ENCODE data around the gene S1PR3. TPM values are rescaled to one million over a fixed set of nuclear protein-coding genes. Genes with fewer than 3 reads are reported as not detected.
"Not testable (repeated sequence)": the region's sequence is repeated elsewhere in the genome, so short reads cannot be mapped to it uniquely, and the experiment has no call there.

Gene S1PR3
- 10 to 100 TPM; 26.8 to 34.7 TPM for total RNA-seq

- Histone ChIP-seq H3K4me3 (peak within 1 kb of the TSS; percentile 83 to 89), H3K27ac (peak within 1 kb of the TSS; percentile 85 to 90), H3K27me3 (no peaks in the 10 kb centered on the region), H3K36me3 (peaks cover 13% of the 10 kb centered on the region), H3K4me1 (peaks cover 0 to 40% of the 10 kb centered on the region in 2 donors), H3K9me3 (no peaks in the 10 kb centered on the region)
- TF ChIP-seq, protein P1, sequence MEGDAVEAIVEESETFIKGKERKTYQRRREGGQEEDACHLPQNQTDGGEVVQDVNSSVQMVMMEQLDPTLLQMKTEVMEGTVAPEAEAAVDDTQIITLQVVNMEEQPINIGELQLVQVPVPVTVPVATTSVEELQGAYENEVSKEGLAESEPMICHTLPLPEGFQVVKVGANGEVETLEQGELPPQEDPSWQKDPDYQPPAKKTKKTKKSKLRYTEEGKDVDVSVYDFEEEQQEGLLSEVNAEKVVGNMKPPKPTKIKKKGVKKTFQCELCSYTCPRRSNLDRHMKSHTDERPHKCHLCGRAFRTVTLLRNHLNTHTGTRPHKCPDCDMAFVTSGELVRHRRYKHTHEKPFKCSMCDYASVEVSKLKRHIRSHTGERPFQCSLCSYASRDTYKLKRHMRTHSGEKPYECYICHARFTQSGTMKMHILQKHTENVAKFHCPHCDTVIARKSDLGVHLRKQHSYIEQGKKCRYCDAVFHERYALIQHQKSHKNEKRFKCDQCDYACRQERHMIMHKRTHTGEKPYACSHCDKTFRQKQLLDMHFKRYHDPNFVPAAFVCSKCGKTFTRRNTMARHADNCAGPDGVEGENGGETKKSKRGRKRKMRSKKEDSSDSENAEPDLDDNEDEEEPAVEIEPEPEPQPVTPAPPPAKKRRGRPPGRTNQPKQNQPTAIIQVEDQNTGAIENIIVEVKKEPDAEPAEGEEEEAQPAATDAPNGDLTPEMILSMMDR (IDR thresholded peaks at IDR 0.05): peak in 1 of 2 donors; percentile 32
- DNase-seq (ENCODE audit: low spot score): peak; percentile 71
Observed at GRCh38 chr9:88991066-88992034, at the start of gene S1PR3. TSS of gene S1PR3 (plus strand) at chr9:88991468. CDS start at chr9:89001201, 9,733 bp downstream.

- H3K36me3 ChIP-seq; DNase-seq (ENCODE audit: low spot score); H3K4me1 ChIP-seq; H3K4me3 ChIP-seq; H3K27ac ChIP-seq; H3K27me3 ChIP-seq; H3K9me3 ChIP-seq: not testable (repeated sequence)
Observed at GRCh38 chr9:88941586-88941985, 49.7 kb upstream of the S1PR3 start.

- no peak for DNase-seq (ENCODE audit: low spot score)
- H3K4me3 ChIP-seq: no peak overlapping the region
- H3K4me1 ChIP-seq: no peaks in the 10 kb centered on the region
Observed at GRCh38 chr9:88942411-88942810, 48.9 kb upstream of the S1PR3 start.

GRCh38 chr9:88945636-88946333 is 45.5 kb upstream of the S1PR3 start:
- no peaks in the 10 kb centered on the region for H3K36me3 ChIP-seq
- H3K4me1 ChIP-seq: peaks cover 0 to 18% of the 10 kb centered on the region in 2 donors
- no peaks in the 10 kb centered on the region for H3K9me3 ChIP-seq
- no peak for DNase-seq (ENCODE audit: low spot score)
- H3K27ac ChIP-seq: no peak overlapping the region
- H3K4me3 ChIP-seq: no peak overlapping the region
- TF ChIP-seq, protein P1 (IDR thresholded peaks at IDR 0.05): no peak
- no peaks in the 10 kb centered on the region for H3K27me3 ChIP-seq

More at GRCh38 chr9:88942411-88942810, 48.9 kb upstream of the S1PR3 start:
- no peaks in the 10 kb centered on the region for H3K9me3 ChIP-seq
- TF ChIP-seq, protein P1 (IDR thresholded peaks at IDR 0.05): no peak
- H3K27me3 ChIP-seq: no peaks in the 10 kb centered on the region
- H3K27ac ChIP-seq: no peak overlapping the region
- H3K36me3 ChIP-seq: no peaks in the 10 kb centered on the region

DNA sequence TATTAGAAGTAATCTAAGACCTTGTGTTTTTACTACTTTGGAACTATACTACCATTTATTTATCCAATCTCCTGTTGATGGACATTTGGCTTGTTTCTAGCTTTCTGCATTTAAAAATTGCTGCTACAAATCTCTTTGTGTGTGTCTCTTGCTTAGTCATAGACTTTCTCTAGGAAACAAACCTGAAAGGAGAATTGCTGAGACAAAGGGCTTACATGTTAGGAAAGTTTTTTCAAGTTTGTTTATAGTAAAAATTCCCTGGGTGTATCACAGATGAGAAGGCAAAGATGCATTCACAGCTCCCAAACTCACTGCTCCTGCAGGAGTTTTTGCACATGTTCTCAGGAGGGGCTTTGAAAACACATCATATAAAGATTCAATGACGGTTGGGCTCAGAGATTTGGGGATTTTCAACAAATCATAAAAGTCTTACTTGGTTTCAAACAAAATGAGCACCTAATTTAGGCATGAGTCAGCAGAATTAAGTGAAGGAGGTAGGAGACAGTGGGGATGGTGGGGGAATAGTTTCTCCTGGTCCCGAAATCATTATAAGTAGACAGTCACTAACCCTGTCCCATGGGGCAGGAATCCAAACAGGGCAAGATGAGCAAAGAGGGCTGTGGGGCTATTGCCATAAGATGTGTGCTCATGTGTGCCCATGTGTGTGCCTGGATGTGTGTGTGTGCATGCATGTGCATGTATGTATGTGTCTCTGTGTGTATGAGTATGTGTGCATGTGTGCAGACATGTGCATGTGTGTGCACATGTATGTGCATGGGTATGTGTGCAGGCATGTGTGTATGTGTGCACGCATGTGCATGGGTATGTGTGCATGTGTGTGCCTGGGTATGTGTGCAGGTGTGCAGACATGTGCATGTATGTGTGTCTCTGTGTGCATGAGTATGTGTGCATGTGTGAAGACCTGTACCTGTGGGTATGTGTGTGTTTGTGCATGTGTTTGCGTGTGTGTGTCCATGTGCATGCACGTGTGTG is 43.4 kb upstream of the S1PR3 start:
- peaks cover 0 to 26% of the 10 kb centered on the region in 2 donors for H3K4me1 ChIP-seq
- H3K36me3 ChIP-seq: no peaks in the 10 kb centered on the region
- H3K9me3 ChIP-seq: no peaks in the 10 kb centered on the region
- TF ChIP-seq, protein P1 (IDR thresholded peaks at IDR 0.05): no peak
- no peak overlapping the region for H3K4me3 ChIP-seq
- H3K27ac ChIP-seq: no peak overlapping the region
- H3K27me3 ChIP-seq: no peaks in the 10 kb centered on the region
- no peak for DNase-seq (ENCODE audit: low spot score)

Data from right atrium auricular region (tissue), 2 donors.